IPS-15b (cell line): ENCODE data around the gene MTHFD2L.

ENCODE experiments used
- H3K27me3 ChIP-seq: one replicate; pipeline ENCODE4 v1.6.1; 2013; ENCODE audit warnings: low read length; ENCODE audit not compliant: control insufficient read depth, insufficient read depth
- H3K36me3 ChIP-seq: one replicate; pipeline ENCODE4 v1.6.1; 2013; ENCODE audit warnings: low read length; ENCODE audit not compliant: control insufficient read depth, insufficient read depth
- H3K4me1 ChIP-seq: one replicate; pipeline ENCODE4 v1.6.1; 2013; ENCODE audit warnings: mild to moderate bottlenecking, low read length; ENCODE audit not compliant: control insufficient read depth, insufficient read depth
- H3K4me3 ChIP-seq: one replicate; pipeline ENCODE4 v1.5.1; 2013; ENCODE audit warnings: low read depth, low read length
- H3K9ac ChIP-seq: one replicate; pipeline ENCODE4 v1.6.1; 2013; ENCODE audit warnings: low read depth, mild to moderate bottlenecking, low read length
- H3K9me3 ChIP-seq: one replicate; pipeline ENCODE4 v1.6.1; 2013; ENCODE audit warnings: mild to moderate bottlenecking, low read length; ENCODE audit not compliant: control insufficient read depth, insufficient read depth

MTHFD2L gene

GRCh38 chr4:74157561-74158465 is at the start of gene MTHFD2L:
TSS of gene MTHFD2L (plus strand) at chr4:74158118. CDS start at chr4:74158139, 21 bp downstream.
- Histone ChIP-seq H3K27me3 (no peaks in the 10 kb centered on the region), H3K9ac (peak within 1 kb of the TSS; percentile 63), H3K4me3 (peak within 1 kb of the TSS; percentile 77), H3K4me1 (peaks cover 14% of the 10 kb centered on the region), H3K9me3 (no peaks in the 10 kb centered on the region), H3K36me3 (no peaks in the 10 kb centered on the region)

GRCh38 chr4:74108457-74109115 is 49.3 kb upstream of the MTHFD2L start:
- Histone ChIP-seq H3K4me1 (peaks cover 4% of the 10 kb centered on the region), H3K27me3 (no peaks in the 10 kb centered on the region), H3K9ac (no peak overlapping the region), H3K4me3 (no peak overlapping the region), H3K36me3 (no peaks in the 10 kb centered on the region), H3K9me3 (no peaks in the 10 kb centered on the region)

- Histone ChIP-seq H3K9me3 (no peaks in the 10 kb centered on the region), H3K4me1 (peaks cover 4% of the 10 kb centered on the region), H3K9ac (no peak overlapping the region), H3K36me3 (no peaks in the 10 kb centered on the region), H3K27me3 (no peaks in the 10 kb centered on the region), H3K4me3 (no peak overlapping the region)
These were observed 48.6 kb upstream of the MTHFD2L start for GRCh38 chr4:74109116-74109869.

DNA sequence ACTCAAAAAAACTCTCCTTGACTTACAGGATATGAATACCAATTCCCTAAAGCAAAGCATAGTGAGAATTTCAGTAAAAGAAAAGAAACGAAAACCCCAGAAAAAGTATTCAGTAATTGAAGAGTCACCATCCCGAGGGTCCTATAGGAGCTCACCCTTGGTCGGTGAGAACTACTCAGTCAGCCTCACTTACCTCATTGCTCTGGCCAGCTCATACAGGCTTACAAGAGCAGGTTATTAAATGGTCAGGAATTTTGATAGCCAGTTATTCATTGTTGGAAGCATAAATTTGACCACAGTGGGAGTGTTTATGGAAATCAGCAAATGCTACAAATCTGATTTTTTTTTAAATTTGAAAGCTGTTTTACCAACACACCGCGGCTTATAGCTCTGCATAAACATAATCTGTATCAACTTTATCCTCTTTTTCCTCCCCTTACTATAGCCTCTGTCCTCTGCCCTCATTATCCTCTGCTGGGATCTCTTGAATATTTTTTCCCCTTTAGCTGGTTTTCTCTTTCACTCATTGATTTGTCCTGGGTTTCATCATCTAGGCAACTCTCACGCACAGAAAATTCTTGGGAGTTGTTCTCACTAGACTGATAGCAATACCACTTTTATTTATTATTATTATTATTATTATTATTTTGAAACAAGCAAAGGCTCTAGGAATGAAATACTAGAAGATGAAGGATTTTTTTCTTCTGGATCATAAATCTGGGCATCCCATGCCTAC is 47.9 kb upstream of the MTHFD2L start:
- no peaks in the 10 kb centered on the region for H3K9me3 ChIP-seq

GRCh38 chr4:74110670-74111069 is 47.2 kb upstream of the MTHFD2L start:
- Histone ChIP-seq H3K4me1 (peaks cover 4% of the 10 kb centered on the region), H3K9ac (no peak overlapping the region), H3K27me3 (no peaks in the 10 kb centered on the region), H3K9me3 (no peaks in the 10 kb centered on the region), H3K36me3 (no peaks in the 10 kb centered on the region), H3K4me3 (no peak overlapping the region)

More for the DNA sequence above, 47.9 kb upstream of the MTHFD2L start:
- Histone ChIP-seq H3K4me3 (no peak overlapping the region), H3K36me3 (no peaks in the 10 kb centered on the region), H3K27me3 (no peaks in the 10 kb centered on the region), H3K9ac (no peak overlapping the region), H3K4me1 (peaks cover 4% of the 10 kb centered on the region)

DNA sequence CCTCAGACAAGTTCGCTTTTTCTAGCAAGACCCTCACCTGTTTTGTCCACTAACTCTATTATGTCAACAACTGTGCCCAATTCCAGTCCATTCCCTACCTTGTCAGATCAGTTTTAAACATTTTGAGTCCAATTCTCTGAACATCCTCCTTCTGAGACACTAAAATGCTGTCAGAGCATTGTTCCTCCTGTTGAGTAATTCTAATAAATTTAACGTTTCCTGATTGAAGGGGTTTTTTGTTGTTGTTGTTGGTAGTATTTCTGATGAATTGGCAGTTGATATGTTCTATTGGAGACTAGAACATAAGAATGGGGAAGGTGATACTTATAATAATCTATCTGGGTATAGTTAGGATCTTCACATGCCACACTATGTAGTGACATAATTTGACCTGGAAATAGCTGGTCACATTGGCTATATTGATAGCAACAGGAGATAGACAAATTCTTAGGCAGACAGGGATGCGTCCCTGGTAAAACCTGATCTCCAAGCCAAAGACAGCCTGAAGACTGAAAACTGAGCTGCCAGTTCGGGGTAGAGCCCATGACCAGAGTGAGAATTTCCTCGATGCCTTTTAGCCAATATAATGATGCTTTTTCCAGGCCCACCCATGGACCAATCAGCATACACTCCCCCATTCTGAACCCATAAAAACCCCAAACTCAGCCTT is 46.5 kb upstream of the MTHFD2L start:
- H3K36me3 ChIP-seq, result no peaks in the 10 kb centered on the region
- no peaks in the 10 kb centered on the region for H3K27me3 ChIP-seq
- no peaks in the 10 kb centered on the region for H3K9me3 ChIP-seq
- H3K4me1 ChIP-seq, result peaks cover 4% of the 10 kb centered on the region
- H3K9ac ChIP-seq, result no peak overlapping the region
- H3K4me3 ChIP-seq, result no peak overlapping the region

GRCh38 chr4:74111990-74112389 is 45.9 kb upstream of the MTHFD2L start:
- no peaks in the 10 kb centered on the region for H3K9me3 ChIP-seq

DNA sequence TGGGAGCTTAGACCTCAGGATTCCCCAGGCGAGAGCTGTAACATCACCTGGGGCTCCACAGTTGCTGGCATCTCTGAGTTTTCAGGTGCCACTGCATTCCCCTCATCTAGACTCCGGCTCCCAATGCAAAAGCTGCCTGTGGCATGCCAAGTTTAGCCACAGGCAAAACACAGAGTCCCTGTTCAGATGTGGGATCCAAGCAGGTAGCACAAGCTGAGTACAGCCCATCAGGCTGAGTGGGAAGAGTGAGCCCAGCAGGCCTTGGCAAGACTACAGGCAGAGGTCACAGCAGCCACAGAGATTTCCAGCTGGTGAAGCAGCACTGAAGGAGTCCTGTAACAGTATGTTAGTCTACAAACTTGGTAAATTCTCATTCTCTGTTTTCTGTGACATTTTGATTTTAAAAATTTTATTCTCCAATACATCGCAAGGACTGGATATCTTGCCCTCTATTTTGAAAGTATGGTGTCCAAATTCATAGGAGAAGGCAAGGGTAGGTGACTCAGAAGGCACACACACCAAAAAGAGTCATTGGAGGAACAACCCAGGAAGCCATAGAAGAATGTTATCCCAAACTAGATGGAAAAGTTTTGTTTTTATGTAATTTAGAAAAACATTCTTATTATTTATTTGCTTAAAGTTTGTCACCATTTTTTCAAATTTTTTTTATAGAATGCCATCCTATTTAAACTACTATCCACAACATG is 45.4 kb upstream of the MTHFD2L start:
- no peak overlapping the region for H3K4me3 ChIP-seq
- H3K27me3 ChIP-seq, result no peaks in the 10 kb centered on the region
- H3K9me3 ChIP-seq, result no peaks in the 10 kb centered on the region
- H3K36me3 ChIP-seq, result no peaks in the 10 kb centered on the region
- H3K4me1 ChIP-seq, result peaks cover 4% of the 10 kb centered on the region
- H3K9ac ChIP-seq, result peak overlapping the region; percentile 18

More at GRCh38 chr4:74111990-74112389, 45.9 kb upstream of the MTHFD2L start:
- no peaks in the 10 kb centered on the region for H3K27me3 ChIP-seq
- no peaks in the 10 kb centered on the region for H3K36me3 ChIP-seq
- H3K9ac ChIP-seq, result peak overlapping the region; percentile 18
- H3K4me1 ChIP-seq, result peaks cover 4% of the 10 kb centered on the region
- no peak overlapping the region for H3K4me3 ChIP-seq

- H3K9ac ChIP-seq, result no peak overlapping the region
These were observed 43.7 kb upstream of the MTHFD2L start for GRCh38 chr4:74114234-74114633.

GRCh38 chr4:74117024-74117534 is 40.8 kb upstream of the MTHFD2L start:
- H3K9me3 ChIP-seq, result no peaks in the 10 kb centered on the region
- H3K4me3 ChIP-seq, result no peak overlapping the region
- no peak overlapping the region for H3K9ac ChIP-seq
- H3K27me3 ChIP-seq, result no peaks in the 10 kb centered on the region
- no peaks in the 10 kb centered on the region for H3K36me3 ChIP-seq
- no peaks in the 10 kb centered on the region for H3K4me1 ChIP-seq

More at GRCh38 chr4:74114234-74114633, 43.7 kb upstream of the MTHFD2L start:
- Histone ChIP-seq H3K4me3 (no peak overlapping the region), H3K27me3 (no peaks in the 10 kb centered on the region), H3K4me1 (peaks cover 4% of the 10 kb centered on the region), H3K9me3 (no peaks in the 10 kb centered on the region), H3K36me3 (no peaks in the 10 kb centered on the region)
